GM19099 (cell line): ENCODE data around the gene HACD2.

ENCODE experiments used
- POLR2A ChIP-seq: IDR thresholded peaks from 3 replicates; pipeline ENCODE4 v1.6.1; 2011; ENCODE audit warnings: low read depth; ENCODE audit not compliant: insufficient read length; ENCODE audit errors: extremely low read depth

The HACD2 gene

GRCh38 chr3:123618768-123619484 is 34.1 kb upstream of the HACD2 start:
- no peak for TF ChIP-seq POLR2A

GRCh38 chr3:123618076-123618708 is 33.3 kb upstream of the HACD2 start:
- no peak for TF ChIP-seq POLR2A

GRCh38 chr3:123616593-123616992 is 31.7 kb upstream of the HACD2 start:
- no peak for TF ChIP-seq POLR2A

- TF ChIP-seq POLR2A: no peak
Observed at GRCh38 chr3:123613543-123613942, 28.7 kb upstream of the HACD2 start.

GRCh38 chr3:123611082-123611481 is 26.2 kb upstream of the HACD2 start:
- TF ChIP-seq POLR2A: no peak

- no peak for TF ChIP-seq POLR2A
Observed at GRCh38 chr3:123610331-123610730, 25.5 kb upstream of the HACD2 start.

- no peak for TF ChIP-seq POLR2A
Observed at GRCh38 chr3:123609063-123609462, 24.2 kb upstream of the HACD2 start.

- no peak for TF ChIP-seq POLR2A
Observed at GRCh38 chr3:123608263-123608937, 23.5 kb upstream of the HACD2 start.

- no peak for TF ChIP-seq POLR2A
Observed at GRCh38 chr3:123606527-123606926, 21.7 kb upstream of the HACD2 start.

GRCh38 chr3:123605789-123606234 is 21.0 kb upstream of the HACD2 start:
- TF ChIP-seq POLR2A: no peak

- TF ChIP-seq POLR2A: no peak
Observed at GRCh38 chr3:123602325-123602724, 17.5 kb upstream of the HACD2 start.

GRCh38 chr3:123597561-123597960 is 12.7 kb upstream of the HACD2 start:
- no peak for TF ChIP-seq POLR2A

- no peak for TF ChIP-seq POLR2A
Observed at GRCh38 chr3:123595396-123596180, 10.7 kb upstream of the HACD2 start.

- TF ChIP-seq POLR2A: no peak
Observed at GRCh38 chr3:123593381-123593780, 8.5 kb upstream of the HACD2 start.
